GM12878 (cell line): ENCODE results near the gene TMBIM1. TPM values are rescaled to one million over a fixed set of nuclear protein-coding genes. Genes with fewer than 3 reads are reported as not detected.

Experiments used
- ATAC-seq: fragments of 200-7000 bp; cut with Tn5 transposase; 3 replicates; pipeline ENCODE4 v1.9.1; 2020; ENCODE audit warnings: mild to moderate bottlenecking, moderate library complexity
- BruUV-seq: library from RNA; stranded (reverse); fragments of 400-500 nt; replicated peaks from 2 replicates; lab custom pipeline; 2021; lab: Mats Ljungman, UMichigan
- CTCF ChIA-PET: fragments of 300-600 bp; sonication (Branson Sonifier 250); formaldehyde crosslinking; extraction: SDS; loops from one replicate; lab custom pipeline; 2021; ENCODE audit warnings: inconsistent platforms; lab: Yijun Ruan, JAX
- POLR2A ChIA-PET: fragments of 350-600 bp; formaldehyde crosslinking; extraction: SDS; loops from one replicate; lab custom pipeline; 2021; ENCODE audit warnings: inconsistent platforms; lab: Charles Lee
- RAD21 ChIA-PET: fragments of 300-600 bp; sonication (Branson Sonifier 250); formaldehyde crosslinking; loops from one replicate; lab custom pipeline; 2023; ENCODE audit warnings: antibody characterized with exemption; ENCODE audit not compliant: unreplicated experiment; lab: Charles Lee
- SMC1A ChIA-PET: fragments of 300-600 bp; sonication (Branson Sonifier 250); formaldehyde crosslinking; loops from one replicate; lab custom pipeline; 2023; ENCODE audit not compliant: unreplicated experiment, uncharacterized antibody; lab: Charles Lee
- DNase-seq: peaks from one replicate; pipeline ENCODE4 v3.0.0-alpha.2; 2011; ENCODE audit warnings: low read depth, low spot score
- FAIRE-seq: peaks from 3 replicates; lab custom pipeline; 2011; peaks lifted over from hg19 to GRCh38; lab: Jason Lieb, UNC
- H2AFZ ChIP-seq: 2 replicates; pipeline ENCODE4 v1.6.0; 2011; ENCODE audit warnings: low read depth, low read length, control low read depth; ENCODE audit not compliant: control insufficient read depth
- H3K27ac ChIP-seq: 2 replicates; pipeline ENCODE4 v1.5.1; 2011; ENCODE audit warnings: control low read depth; ENCODE audit not compliant: control insufficient read depth, insufficient read depth
- H3K27me3 ChIP-seq, 2 experiments: replicated peaks in 1 of 2; 2 replicates each; pipeline versions ENCODE4 v1.6.0 to v1.6.1; 2011; ENCODE audit warnings: low read length in 1 of 2; ENCODE audit not compliant: control insufficient read depth in 2 of 2, insufficient read depth in 2 of 2
- H3K36me3 ChIP-seq, 2 experiments: 2 replicates each; pipeline ENCODE4 v1.5.1; 2011; ENCODE audit warnings: low read length in 1 of 2; ENCODE audit not compliant: control insufficient read depth in 2 of 2, insufficient read depth in 2 of 2
- H3K4me1 ChIP-seq: 2 replicates; pipeline ENCODE4 v1.6.1; 2011; ENCODE audit warnings: mild to moderate bottlenecking, low read length, moderate library complexity, mixed read lengths; ENCODE audit not compliant: control insufficient read depth, insufficient read depth
- H3K4me2 ChIP-seq: 2 replicates; pipeline ENCODE4 v1.6.0; 2011; ENCODE audit warnings: control low read depth; ENCODE audit not compliant: control insufficient read depth, insufficient read depth
- H3K4me3 ChIP-seq: fragments of 200-600 bp; sonication (generic); 2 replicates; pipeline ENCODE4 v1.5.1; 2016
- H3K79me2 ChIP-seq: 2 replicates; pipeline ENCODE4 v1.6.0; 2011; ENCODE audit warnings: low read length; ENCODE audit not compliant: control insufficient read depth, insufficient read depth
- H3K9ac ChIP-seq: 2 replicates; pipeline ENCODE4 v1.8.0; 2011; ENCODE audit warnings: low read length, control low read depth, mixed read lengths; ENCODE audit not compliant: control insufficient read depth, insufficient read depth
- H3K9me3 ChIP-seq: replicated peaks from 3 replicates; pipeline ENCODE4 v1.5.1; 2011; ENCODE audit warnings: mild to moderate bottlenecking, low read length; ENCODE audit not compliant: control insufficient read depth, insufficient read depth
- H4K20me1 ChIP-seq: 2 replicates; pipeline ENCODE4 v1.6.0; 2011; ENCODE audit not compliant: control insufficient read depth, insufficient read depth
- ASH2L ChIP-seq: fragments of 300-600, 200-600 bp; sonication (generic); IDR thresholded peaks from 2 replicates; pipeline ENCODE4 v1.6.1; 2017; ENCODE audit warnings: low read depth, mild to moderate bottlenecking, borderline replicate concordance
- ESRRA ChIP-seq: IDR thresholded peaks from 2 replicates; pipeline ENCODE4 v1.6.1; 2012; ENCODE audit warnings: mild to moderate bottlenecking, low read length, improper control_type of control experiment
- HDAC6 ChIP-seq: fragments of 200-600 bp; sonication (generic); IDR thresholded peaks from one replicate; pipeline ENCODE4 v1.8.0; 2017; ENCODE audit warnings: antibody characterized with exemption; ENCODE audit not compliant: unreplicated experiment
- LARP7 ChIP-seq: fragments of 450-650 bp; IDR thresholded peaks from 2 replicates; pipeline ENCODE4 v1.6.1; 2017; ENCODE audit warnings: mild to moderate bottlenecking
- MTA3 ChIP-seq: IDR thresholded peaks from 2 replicates; pipeline ENCODE4 v1.6.1; 2012; ENCODE audit warnings: low read length, inconsistent platforms, borderline replicate concordance
- MYC ChIP-seq: IDR thresholded peaks from 2 replicates; pipeline ENCODE4 v1.6.1; 2011; ENCODE audit warnings: mild to moderate bottlenecking, low read length, moderate library complexity, inconsistent platforms; ENCODE audit not compliant: insufficient read depth, insufficient replicate concordance, insufficient read length, severe bottlenecking
- NFXL1 ChIP-seq: fragments of 450-650 bp; IDR thresholded peaks from 2 replicates; pipeline ENCODE4 v1.6.1; 2017; ENCODE audit warnings: antibody characterized with exemption, mild to moderate bottlenecking, borderline replicate concordance
- POLR2A ChIP-seq: IDR thresholded peaks from 2 replicates; pipeline ENCODE4 v1.6.1; 2011; ENCODE audit warnings: low read depth, mild to moderate bottlenecking, low read length
- POLR2AphosphoS5 ChIP-seq: IDR thresholded peaks from 2 replicates; pipeline ENCODE4 v1.6.1; 2011; ENCODE audit warnings: mild to moderate bottlenecking, low read length, inconsistent platforms
- RAD51 ChIP-seq: fragments of 450-650 bp; IDR thresholded peaks from 2 replicates; pipeline ENCODE4 v1.6.1; 2016; ENCODE audit warnings: moderate library complexity, mild to moderate bottlenecking, inconsistent platforms
- RUNX3 ChIP-seq: IDR thresholded peaks from 2 replicates; pipeline ENCODE4 v1.6.1; 2012; ENCODE audit warnings: low read length, inconsistent platforms
- SREBF1 ChIP-seq: IDR thresholded peaks from 2 replicates; pipeline ENCODE4 v1.6.1; 2012; ENCODE audit warnings: mild to moderate bottlenecking, low read length
- STAT3 ChIP-seq: IDR thresholded peaks from 2 replicates; pipeline ENCODE4 v1.6.1; 2011; ENCODE audit warnings: low read depth, low read length, improper control_type of control experiment
- WGBS: methylation state at CpG from one replicate; pipeline ENCODE4 v1.1.6; 2016; ENCODE audit warnings: low lambda C conversion rate; ENCODE audit not compliant: insufficient replicate concordance, insufficient coverage; ENCODE audit errors: missing lambda C conversion rate; 5-methylcytosine and 5-hydroxymethylcytosine counted together
- in situ Hi-C: fragments of 300-500 bp; cut with MboI; formaldehyde crosslinking; loops from 9 replicates; pipeline ENCODE4 v1.14.3; 2018; ENCODE audit warnings: mixed read lengths
- intact Hi-C: fragments of 100-400 bp; cut with micrococcal nuclease; formaldehyde crosslinking; loops from one replicate; pipeline ENCODE4 v1.14.2; 2022; ENCODE audit not compliant: unreplicated experiment
- polyA plus RNA-seq, 11 experiments: library from polyadenylated mRNA; depleted of rRNA in 4 of 11; unstranded in 6 of 11; stranded (reverse) in 5 of 11; fragments of >200 nt; fragmentation: Nextera tagmentation in 4 of 11; fragmentation: Illumina TruSeq in 1 of 11; extraction: Ambion mirVana in 4 of 11; extraction: Trizol in 1 of 11; gene quantifications; 1 replicate in 1 of 11; 2 replicates in 10 of 11; pipeline versions ENCODE4 v1.2.1 to v1.2.3, GENCODE V29; 2011 to 2016; ENCODE audit warnings: inconsistent platforms in 2 of 11, missing spikeins in 2 of 11, low read depth in 1 of 11
- total RNA-seq, 4 experiments: library from RNA; depleted of rRNA in 3 of 4; stranded (reverse); fragments of >200 nt in 3 of 4; fragmentation: Illumina TruSeq in 1 of 4; extraction: Trizol in 1 of 4; gene quantifications; 2 replicates each; pipeline versions ENCODE4 v1.2.1 to v1.2.3, GENCODE V29; 2013 to 2021
- TF ChIP-seq, protein P1 (sequence below): fragments of 450-650 bp; IDR thresholded peaks from 2 replicates; pipeline ENCODE4 v1.6.1; 2016; ENCODE audit warnings: mild to moderate bottlenecking
- TF ChIP-seq, protein P2 (sequence below): IDR thresholded peaks from 2 replicates; pipeline ENCODE4 v1.6.1; 2011; ENCODE audit warnings: borderline replicate concordance, low read depth, mild to moderate bottlenecking, moderate library complexity, low read length; ENCODE audit not compliant: insufficient read depth, poor library complexity, severe bottlenecking
- TF ChIP-seq, protein P3 (sequence below): fragments of 450-650 bp; IDR thresholded peaks from 2 replicates; pipeline ENCODE4 v1.6.1; 2016; ENCODE audit warnings: mild to moderate bottlenecking, moderate library complexity, borderline replicate concordance

TMBIM1 gene
- total and polyA plus RNA-seq, 10 of the 15 experiments (the other 5 are each of a cell fraction or from before 2014, with no cell fraction given) = 6.1 to 38.3 (median 26.2) TPM

DNA sequence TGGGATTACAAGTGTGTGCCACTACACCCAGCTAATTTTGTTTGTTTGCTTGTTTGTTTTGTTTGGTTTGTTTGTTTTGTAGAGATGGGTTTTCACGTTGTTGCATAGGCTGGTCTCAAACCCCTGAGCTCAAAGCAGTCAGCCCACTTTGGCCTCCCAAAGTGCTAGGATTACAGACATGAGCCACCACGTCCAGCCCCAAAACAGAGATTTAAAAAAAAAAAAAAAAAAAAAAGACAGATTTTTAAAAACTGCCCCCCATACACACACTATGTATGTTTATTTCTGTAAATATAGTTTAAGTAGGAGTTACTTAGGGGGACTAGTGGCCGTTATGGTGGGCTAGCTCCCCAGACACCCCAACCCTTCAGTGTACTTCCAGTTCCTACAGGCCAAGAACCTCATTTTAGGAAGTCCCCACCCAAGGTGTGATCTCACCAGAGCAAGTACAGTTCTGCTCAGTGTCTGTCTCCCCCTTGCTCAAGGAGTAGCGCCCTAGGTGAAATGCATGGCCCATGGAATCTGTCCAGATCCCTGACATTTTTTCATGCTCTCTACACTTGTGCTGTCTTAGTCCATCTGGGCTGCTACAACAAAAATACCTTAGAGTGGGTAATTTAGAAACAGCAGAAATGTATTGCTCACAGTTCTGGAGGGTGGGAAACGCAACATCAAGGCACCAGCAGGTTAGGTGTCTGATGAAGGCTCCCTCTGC is 1.6 kb upstream of the TMBIM1 start:
- POLR2A ChIA-PET = interaction anchor here (0.6 to 1.7 kb wide), 7 partner anchors 9 to 320 kb away, joined by 3 to 7 read pairs (median 5); partner anchors contain the start of gene CTDSP1
- H3K79me2 ChIP-seq = peaks cover 15% of the 10 kb centered on the region
- TF ChIP-seq POLR2A (no peak), MYC (no peak), LARP7 (no peak), ASH2L (no peak), NFXL1 (no peak), POLR2AphosphoS5 (no peak), RAD51 (no peak), RUNX3 (no peak), SREBF1 (no peak), ESRRA (no peak), HDAC6 (no peak), STAT3 (no peak), MTA3 (no peak)
- TF ChIP-seq, protein P1, sequence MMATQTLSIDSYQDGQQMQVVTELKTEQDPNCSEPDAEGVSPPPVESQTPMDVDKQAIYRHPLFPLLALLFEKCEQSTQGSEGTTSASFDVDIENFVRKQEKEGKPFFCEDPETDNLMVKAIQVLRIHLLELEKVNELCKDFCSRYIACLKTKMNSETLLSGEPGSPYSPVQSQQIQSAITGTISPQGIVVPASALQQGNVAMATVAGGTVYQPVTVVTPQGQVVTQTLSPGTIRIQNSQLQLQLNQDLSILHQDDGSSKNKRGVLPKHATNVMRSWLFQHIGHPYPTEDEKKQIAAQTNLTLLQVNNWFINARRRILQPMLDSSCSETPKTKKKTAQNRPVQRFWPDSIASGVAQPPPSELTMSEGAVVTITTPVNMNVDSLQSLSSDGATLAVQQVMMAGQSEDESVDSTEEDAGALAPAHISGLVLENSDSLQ = no peak
- TF ChIP-seq, protein P2, sequence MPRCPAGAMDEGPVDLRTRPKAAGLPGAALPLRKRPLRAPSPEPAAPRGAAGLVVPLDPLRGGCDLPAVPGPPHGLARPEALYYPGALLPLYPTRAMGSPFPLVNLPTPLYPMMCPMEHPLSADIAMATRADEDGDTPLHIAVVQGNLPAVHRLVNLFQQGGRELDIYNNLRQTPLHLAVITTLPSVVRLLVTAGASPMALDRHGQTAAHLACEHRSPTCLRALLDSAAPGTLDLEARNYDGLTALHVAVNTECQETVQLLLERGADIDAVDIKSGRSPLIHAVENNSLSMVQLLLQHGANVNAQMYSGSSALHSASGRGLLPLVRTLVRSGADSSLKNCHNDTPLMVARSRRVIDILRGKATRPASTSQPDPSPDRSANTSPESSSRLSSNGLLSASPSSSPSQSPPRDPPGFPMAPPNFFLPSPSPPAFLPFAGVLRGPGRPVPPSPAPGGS = no peak
- TF ChIP-seq, protein P3, sequence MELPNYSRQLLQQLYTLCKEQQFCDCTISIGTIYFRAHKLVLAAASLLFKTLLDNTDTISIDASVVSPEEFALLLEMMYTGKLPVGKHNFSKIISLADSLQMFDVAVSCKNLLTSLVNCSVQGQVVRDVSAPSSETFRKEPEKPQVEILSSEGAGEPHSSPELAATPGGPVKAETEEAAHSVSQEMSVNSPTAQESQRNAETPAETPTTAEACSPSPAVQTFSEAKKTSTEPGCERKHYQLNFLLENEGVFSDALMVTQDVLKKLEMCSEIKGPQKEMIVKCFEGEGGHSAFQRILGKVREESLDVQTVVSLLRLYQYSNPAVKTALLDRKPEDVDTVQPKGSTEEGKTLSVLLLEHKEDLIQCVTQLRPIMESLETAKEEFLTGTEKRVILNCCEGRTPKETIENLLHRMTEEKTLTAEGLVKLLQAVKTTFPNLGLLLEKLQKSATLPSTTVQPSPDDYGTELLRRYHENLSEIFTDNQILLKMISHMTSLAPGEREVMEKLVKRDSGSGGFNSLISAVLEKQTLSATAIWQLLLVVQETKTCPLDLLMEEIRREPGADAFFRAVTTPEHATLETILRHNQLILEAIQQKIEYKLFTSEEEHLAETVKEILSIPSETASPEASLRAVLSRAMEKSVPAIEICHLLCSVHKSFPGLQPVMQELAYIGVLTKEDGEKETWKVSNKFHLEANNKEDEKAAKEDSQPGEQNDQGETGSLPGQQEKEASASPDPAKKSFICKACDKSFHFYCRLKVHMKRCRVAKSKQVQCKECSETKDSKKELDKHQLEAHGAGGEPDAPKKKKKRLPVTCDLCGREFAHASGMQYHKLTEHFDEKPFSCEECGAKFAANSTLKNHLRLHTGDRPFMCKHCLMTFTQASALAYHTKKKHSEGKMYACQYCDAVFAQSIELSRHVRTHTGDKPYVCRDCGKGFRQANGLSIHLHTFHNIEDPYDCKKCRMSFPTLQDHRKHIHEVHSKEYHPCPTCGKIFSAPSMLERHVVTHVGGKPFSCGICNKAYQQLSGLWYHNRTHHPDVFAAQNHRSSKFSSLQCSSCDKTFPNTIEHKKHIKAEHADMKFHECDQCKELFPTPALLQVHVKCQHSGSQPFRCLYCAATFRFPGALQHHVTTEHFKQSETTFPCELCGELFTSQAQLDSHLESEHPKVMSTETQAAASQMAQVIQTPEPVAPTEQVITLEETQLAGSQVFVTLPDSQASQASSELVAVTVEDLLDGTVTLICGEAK = no peak

More for the DNA sequence above, 1.6 kb upstream of the TMBIM1 start:
- no peak overlapping the region for H3K4me3 ChIP-seq
- ATAC-seq (no peak), DNase-seq (no peak), FAIRE-seq (no peak)
- no peaks in the 10 kb centered on the region for H3K36me3 ChIP-seq
- WGBS = 62% methylated on average over 4 of the region's 5 CpGs
- H3K4me1 ChIP-seq = peaks cover 23% of the 10 kb centered on the region
- H3K27ac ChIP-seq = no peak overlapping the region
- H3K27me3 ChIP-seq = no peaks in the 10 kb centered on the region
- H4K20me1 ChIP-seq = no peaks in the 10 kb centered on the region
- H2AFZ ChIP-seq = no peak overlapping the region
- no peak overlapping the region for H3K4me2 ChIP-seq
- ChIA-PET CTCF (interaction anchor here (0.7 to 8.2 kb wide), 9 partner anchors 8 to 106 kb away, joined by 3 to 150 read pairs (median 4); partner anchors contain the start of genes AAMP, CATIP and PNKD), RAD21 (interaction anchor here (0.8 to 5.9 kb wide), 6 partner anchors 8 to 114 kb away, joined by 3 to 79 read pairs (median 4); partner anchors contain the start of genes AAMP, CATIP and PNKD), SMC1A (interaction anchor here (0.6 to 3.3 kb wide), 11 partner anchors 13 to 449 kb away, joined by 3 to 18 read pairs (median 4); partner anchors contain the start of gene CATIP)
- H3K9ac ChIP-seq = no peak overlapping the region
- intact Hi-C loops (loop anchor here (2.0 to 10.0 kb wide), 2 partner anchors 103 to 361 kb away; partner anchors contain the start of genes BCS1L and ZNF142), in situ Hi-C loops (loop anchor here (25.0 kb wide), 1 partner anchor 93 kb away; the partner anchor contains the start of genes CTDSP1 and SLC11A1)
- no TSS peak for BruUV-seq
- H3K9me3 ChIP-seq = no peaks in the 10 kb centered on the region
